C4-2B (cell line): ENCODE data around the gene XIAP.

Experiments used
- ZFX ChIP-seq: fragments of 450-650 bp; IDR thresholded peaks from 2 replicates; pipeline ENCODE4 v1.6.1; 2017
- TF ChIP-seq, protein P1 (sequence below): fragments of 450-650 bp; conservative IDR thresholded peaks from 2 replicates; pipeline ENCODE4 v1.5.1; 2017; ENCODE audit warnings: mild to moderate bottlenecking

DNA sequence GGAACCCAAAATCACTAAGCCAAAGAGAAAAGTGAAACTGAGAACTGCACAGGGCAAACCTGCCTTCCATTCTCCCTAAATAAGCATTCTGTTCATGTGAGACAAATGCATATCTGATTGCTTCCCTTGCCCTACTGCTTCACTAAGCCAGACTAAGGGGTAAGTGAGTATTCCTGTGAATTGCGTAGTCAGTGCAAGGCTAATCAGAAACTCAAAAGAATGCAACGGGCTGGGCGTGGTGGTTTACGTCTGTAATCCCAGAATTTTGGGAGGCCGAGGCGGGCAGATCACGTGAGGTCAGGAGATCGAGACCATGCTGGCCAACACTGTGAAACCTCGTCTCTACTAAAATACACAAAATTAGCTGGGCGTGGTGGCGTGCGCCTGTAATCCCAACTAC lies 10.8 kb upstream of the XIAP start:
- TF ChIP-seq, protein P1, sequence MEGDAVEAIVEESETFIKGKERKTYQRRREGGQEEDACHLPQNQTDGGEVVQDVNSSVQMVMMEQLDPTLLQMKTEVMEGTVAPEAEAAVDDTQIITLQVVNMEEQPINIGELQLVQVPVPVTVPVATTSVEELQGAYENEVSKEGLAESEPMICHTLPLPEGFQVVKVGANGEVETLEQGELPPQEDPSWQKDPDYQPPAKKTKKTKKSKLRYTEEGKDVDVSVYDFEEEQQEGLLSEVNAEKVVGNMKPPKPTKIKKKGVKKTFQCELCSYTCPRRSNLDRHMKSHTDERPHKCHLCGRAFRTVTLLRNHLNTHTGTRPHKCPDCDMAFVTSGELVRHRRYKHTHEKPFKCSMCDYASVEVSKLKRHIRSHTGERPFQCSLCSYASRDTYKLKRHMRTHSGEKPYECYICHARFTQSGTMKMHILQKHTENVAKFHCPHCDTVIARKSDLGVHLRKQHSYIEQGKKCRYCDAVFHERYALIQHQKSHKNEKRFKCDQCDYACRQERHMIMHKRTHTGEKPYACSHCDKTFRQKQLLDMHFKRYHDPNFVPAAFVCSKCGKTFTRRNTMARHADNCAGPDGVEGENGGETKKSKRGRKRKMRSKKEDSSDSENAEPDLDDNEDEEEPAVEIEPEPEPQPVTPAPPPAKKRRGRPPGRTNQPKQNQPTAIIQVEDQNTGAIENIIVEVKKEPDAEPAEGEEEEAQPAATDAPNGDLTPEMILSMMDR = no peak
- no peak for TF ChIP-seq ZFX
